Mesendoderm (in vitro differentiated cells): Measurements from ENCODE around the gene NEAT1.

Source experiments
- DNase-seq: peaks from one replicate; pipeline ENCODE4 v3.0.0; 2013
- H2AK5ac ChIP-seq: 2 replicates; pipeline ENCODE4 v1.6.1; 2013; ENCODE audit warnings: low read length, inconsistent platforms
- H2BK120ac ChIP-seq: 2 replicates; pipeline ENCODE4 v1.6.1; 2013; ENCODE audit warnings: low read depth, mild to moderate bottlenecking, low read length, moderate library complexity, mixed read lengths
- H2BK15ac ChIP-seq: replicated peaks from 2 replicates; pipeline ENCODE4 v1.6.1; 2013; ENCODE audit warnings: low read depth, mild to moderate bottlenecking, moderate library complexity
- H2BK5ac ChIP-seq: 2 replicates; pipeline ENCODE4 v1.6.1; 2013; ENCODE audit warnings: low read length, inconsistent platforms
- H3K18ac ChIP-seq: 2 replicates; pipeline ENCODE4 v1.6.1; 2013; ENCODE audit warnings: mild to moderate bottlenecking, low read length, mixed read lengths
- H3K23ac ChIP-seq: one replicate; pipeline ENCODE4 v1.6.1; 2013; ENCODE audit warnings: low read length
- H3K27ac ChIP-seq: 2 replicates; pipeline ENCODE4 v1.5.1; 2013; ENCODE audit warnings: low read depth, mild to moderate bottlenecking, inconsistent platforms, low read length, moderate library complexity
- H3K27me3 ChIP-seq: 2 replicates; pipeline ENCODE4 v1.6.1; 2013; ENCODE audit warnings: low read length, control low read depth, mild to moderate bottlenecking, inconsistent platforms; ENCODE audit not compliant: insufficient read depth, poor library complexity
- H3K36me3 ChIP-seq: 2 replicates; pipeline ENCODE4 v1.6.1; 2013; ENCODE audit warnings: low read length, inconsistent platforms; ENCODE audit not compliant: control insufficient read depth, insufficient read depth
- H3K4ac ChIP-seq: one replicate; pipeline ENCODE4 v1.6.1; 2013; ENCODE audit warnings: low read depth, mild to moderate bottlenecking, low read length, moderate library complexity
- H3K4me1 ChIP-seq: 2 replicates; pipeline ENCODE4 v1.6.1; 2013; ENCODE audit warnings: low read depth, low read length, inconsistent platforms; ENCODE audit not compliant: control insufficient read depth
- H3K4me2 ChIP-seq: 2 replicates; pipeline ENCODE4 v1.6.1; 2013; ENCODE audit warnings: low read length
- H3K4me3 ChIP-seq: 2 replicates; pipeline ENCODE4 v1.5.1; 2013; ENCODE audit warnings: mild to moderate bottlenecking, low read length
- H3K56ac ChIP-seq: one replicate; pipeline ENCODE4 v1.6.1; 2013; ENCODE audit warnings: low read length
- H3K79me1 ChIP-seq: 2 replicates; pipeline ENCODE4 v1.6.1; 2013; ENCODE audit warnings: low read length, inconsistent platforms
- H3K79me2 ChIP-seq: 2 replicates; pipeline ENCODE4 v1.6.1; 2013; ENCODE audit warnings: mild to moderate bottlenecking, low read length; ENCODE audit not compliant: control insufficient read depth, insufficient read depth
- H3K9ac ChIP-seq: 2 replicates; pipeline ENCODE4 v1.6.1; 2013; ENCODE audit warnings: low read length, inconsistent platforms
- H4K5ac ChIP-seq: one replicate; pipeline ENCODE4 v1.6.1; 2013; ENCODE audit warnings: low read length
- H4K8ac ChIP-seq: one replicate; pipeline ENCODE4 v1.6.1; 2013; ENCODE audit warnings: low read depth, mild to moderate bottlenecking, control low read depth, low read length, moderate library complexity
- WGBS: extraction: QIAGEN DNeasy Blood & Tissue Kit; methylation state at CpG from one replicate; pipeline ENCODE4 v1.1.7; 2013; ENCODE audit warnings: low lambda C conversion rate, missing lambda C conversion rate; ENCODE audit not compliant: insufficient coverage; ENCODE audit errors: extremely low coverage; 5-methylcytosine and 5-hydroxymethylcytosine counted together

NEAT1 gene

DNA sequence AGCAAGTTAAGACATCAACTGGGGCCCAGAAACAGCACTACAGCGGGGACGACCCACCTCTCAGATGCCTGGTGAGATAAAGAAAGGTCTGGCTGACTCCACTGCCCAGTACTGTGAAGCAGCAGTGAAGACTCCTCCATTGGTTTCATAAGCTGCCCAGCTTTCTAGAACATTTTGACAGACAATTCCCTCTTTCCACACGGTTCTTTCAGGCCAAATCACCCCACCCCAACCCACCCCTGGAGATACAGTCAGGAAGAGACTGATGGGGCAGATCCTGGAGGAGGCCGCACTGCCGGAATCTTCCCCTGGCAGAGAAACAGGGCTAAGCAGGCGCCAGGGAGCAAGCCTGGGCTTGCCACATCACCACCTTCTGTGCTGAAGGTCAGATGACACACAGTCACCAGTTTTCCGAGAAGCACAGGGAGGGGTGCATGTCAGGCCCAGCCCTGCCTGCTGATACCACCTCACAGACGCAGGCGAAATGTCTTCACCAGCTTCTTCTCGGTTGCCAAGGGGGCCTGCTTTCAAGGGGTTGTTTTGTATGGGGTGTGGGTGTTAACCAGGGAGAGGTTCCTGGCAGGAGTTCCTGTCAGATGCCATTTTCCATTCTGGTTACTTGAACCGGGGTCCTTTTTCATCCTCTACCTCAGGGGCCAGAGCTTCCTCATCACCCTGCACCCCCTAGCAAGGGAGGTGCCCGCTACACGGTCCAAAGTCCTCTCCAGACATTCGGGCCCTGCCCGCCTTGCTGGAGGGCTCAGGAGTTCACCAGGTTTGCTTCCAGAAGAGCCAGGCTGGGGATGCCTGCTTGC lies 1.4 kb upstream of the NEAT1 start:
- Histone ChIP-seq H2AK5ac (peak overlapping the region; percentile 96), H4K8ac (no peak overlapping the region), H3K4me2 (no peak overlapping the region), H3K9ac (peak overlapping the region; percentile 89), H2BK120ac (peak overlapping the region; percentile 89), H3K4me3 (no peak overlapping the region), H2BK5ac (peak overlapping the region; percentile 54), H3K27me3 (no peaks in the 10 kb centered on the region), H3K36me3 (no peaks in the 10 kb centered on the region), H3K27ac (peak overlapping the region; percentile 93), H3K56ac (peak overlapping the region; percentile 92), H3K79me2 (peaks cover 32% of the 10 kb centered on the region), H3K18ac (peak overlapping the region; percentile 97), H3K79me1 (peaks cover 16% of the 10 kb centered on the region), H3K4ac (peak overlapping the region; percentile 99), H3K4me1 (peaks cover 43% of the 10 kb centered on the region), H2BK15ac (peak overlapping the region; percentile 4), H3K23ac (no peak overlapping the region), H4K5ac (peak overlapping the region; percentile 5)
- no CpG with 5 or more reads among the region's 15 CpGs for WGBS
- DNase-seq = peak; percentile 79

GRCh38 chr11:65421794-65422632 lies 585 bp upstream of the NEAT1 start:
- Histone ChIP-seq H3K23ac (no peak overlapping the region), H3K27ac (peak overlapping the region; percentile 93), H3K4me2 (peak overlapping the region; percentile 80), H3K18ac (peak overlapping the region; percentile 97), H3K56ac (peak overlapping the region; percentile 95), H3K79me2 (peaks cover 40% of the 10 kb centered on the region), H2BK120ac (peak overlapping the region; percentile 89), H4K5ac (no peak overlapping the region), H2AK5ac (peak overlapping the region; percentile 62), H3K79me1 (peaks cover 17% of the 10 kb centered on the region), H3K4me3 (peak overlapping the region; percentile 49), H2BK15ac (no peak overlapping the region), H3K4me1 (peaks cover 43% of the 10 kb centered on the region), H4K8ac (peak overlapping the region; percentile 88), H3K4ac (peak overlapping the region; percentile 99), H3K27me3 (no peaks in the 10 kb centered on the region), H3K9ac (peak overlapping the region; percentile 93), H2BK5ac (peak overlapping the region; percentile 98), H3K36me3 (no peaks in the 10 kb centered on the region)
- peak; percentile 98 for DNase-seq
- no CpG with 5 or more reads among the region's 68 CpGs for WGBS

- Histone ChIP-seq H2BK5ac (no peak overlapping the region), H3K4me2 (peak overlapping the region; percentile 69), H3K9ac (peak overlapping the region; percentile 93), H3K36me3 (no peaks in the 10 kb centered on the region), H3K27ac (peak overlapping the region; percentile 58), H4K5ac (no peak overlapping the region), H3K4ac (no peak overlapping the region), H3K27me3 (no peaks in the 10 kb centered on the region), H3K79me2 (peaks cover 50% of the 10 kb centered on the region), H3K18ac (peak overlapping the region; percentile 41), H2BK120ac (no peak overlapping the region), H3K4me1 (peaks cover 42% of the 10 kb centered on the region), H3K4me3 (peak overlapping the region; percentile 23), H2AK5ac (peak overlapping the region; percentile 48), H2BK15ac (no peak overlapping the region), H3K56ac (peak overlapping the region; percentile 95), H3K23ac (peak overlapping the region; percentile 94), H3K79me1 (peaks cover 24% of the 10 kb centered on the region), H4K8ac (no peak overlapping the region)
- no peak for DNase-seq
- no CpG with 5 or more reads among the region's 19 CpGs for WGBS
Observed at GRCh38 chr11:65423516-65424204, 1.1 kb downstream of the NEAT1 start.

- no peak overlapping the region for H2BK15ac ChIP-seq
- peak overlapping the region; percentile 15 for H3K23ac ChIP-seq
- H3K27me3 ChIP-seq = no peaks in the 10 kb centered on the region
- H3K4me2 ChIP-seq = peak overlapping the region; percentile 69
- 100% methylated on average over 1 of the region's 18 CpGs for WGBS
- peak overlapping the region; percentile 95 for H3K56ac ChIP-seq
- peaks cover 50% of the 10 kb centered on the region for H3K79me2 ChIP-seq
- no peak overlapping the region for H2BK5ac ChIP-seq
- no peak overlapping the region for H2AK5ac ChIP-seq
- no peak overlapping the region for H3K27ac ChIP-seq
- DNase-seq = no peak
- H2BK120ac ChIP-seq = no peak overlapping the region
- no peak overlapping the region for H3K4ac ChIP-seq
- H4K8ac ChIP-seq = no peak overlapping the region
- peak overlapping the region; percentile 20 for H3K4me3 ChIP-seq
- no peak overlapping the region for H4K5ac ChIP-seq
- H3K9ac ChIP-seq = peak overlapping the region; percentile 93
- no peaks in the 10 kb centered on the region for H3K36me3 ChIP-seq
- H3K79me1 ChIP-seq = peaks cover 24% of the 10 kb centered on the region
- no peak overlapping the region for H3K18ac ChIP-seq
- H3K4me1 ChIP-seq = peaks cover 36% of the 10 kb centered on the region
Observed at GRCh38 chr11:65424205-65425104, 1.9 kb downstream of the NEAT1 start.
